AG09309 (cell line): Measurements from ENCODE around the gene TSACC.
A peak's percentile ranks its signal among the peaks of the same experiment; 100 is the strongest.
"Not testable (repeated sequence)": the region's sequence is repeated elsewhere in the genome, so short reads cannot be mapped to it uniquely, and the experiment has no call there.

Experiments
- DNase-seq: peaks from one replicate; pipeline ENCODE4 v3.0.0-alpha.2; 2010; ENCODE audit warnings: low read depth
- H3K4me3 ChIP-seq: 2 replicates; pipeline ENCODE4 v1.5.1; 2011; ENCODE audit warnings: mild to moderate bottlenecking, low read depth, low read length, moderate library complexity; ENCODE audit not compliant: control insufficient read depth
- CTCF ChIP-seq: IDR thresholded peaks from 2 replicates; pipeline ENCODE4 v1.5.1; 2011; ENCODE audit warnings: mild to moderate bottlenecking, low read depth, low read length, inconsistent platforms; ENCODE audit not compliant: insufficient read depth, control insufficient read depth; ENCODE audit errors: missing control alignments

Gene TSACC

DNA sequence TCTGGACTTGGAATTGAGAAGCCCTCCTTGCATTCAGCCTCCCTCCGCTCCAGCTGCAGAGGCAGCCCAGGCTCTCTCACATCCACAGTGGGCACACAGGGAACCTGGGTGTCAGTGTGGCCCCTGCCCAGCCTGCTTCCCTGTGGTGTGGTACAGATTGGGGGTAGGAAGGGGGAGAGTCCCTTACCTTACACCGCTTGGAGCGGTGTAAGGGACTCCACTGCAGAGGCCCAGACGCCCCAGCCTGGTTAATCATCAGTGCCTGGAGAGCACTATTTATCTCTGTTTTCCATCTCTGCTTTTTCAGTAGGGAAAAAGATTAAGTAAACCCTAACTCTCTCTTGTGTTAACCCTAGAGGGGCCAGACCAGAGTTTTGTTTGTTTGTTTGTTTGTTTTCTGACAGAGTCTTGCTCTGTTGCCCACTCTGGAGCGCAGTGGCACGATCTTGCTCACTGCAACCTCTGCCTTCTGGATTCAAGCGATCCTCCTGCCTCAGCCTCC is 29.9 kb downstream of the TSACC start:
- H3K4me3 ChIP-seq, result no peak overlapping the region
- no peak for TF ChIP-seq CTCF
- no peak for DNase-seq

GRCh38 chr1:156368889-156369684 is 30.8 kb downstream of the TSACC start, which contains the start of gene RHBG:
Gene RHBG, plus strand, starts transcription at chr1:156369211. Its CDS starts 39 bp downstream, at chr1:156369250.
- TF ChIP-seq CTCF, result no peak
- DNase-seq, result no peak
- peak within 1 kb of the TSS; percentile 30 for H3K4me3 ChIP-seq

- H3K4me3 ChIP-seq, DNase-seq: not testable (repeated sequence)
Measured at GRCh38 chr1:156369685-156370286, 31.5 kb downstream of the TSACC start.

- no peak overlapping the region for H3K4me3 ChIP-seq
- no peak for DNase-seq
- TF ChIP-seq CTCF, result no peak
Measured at GRCh38 chr1:156371553-156372264, 33.4 kb downstream of the TSACC start.

- H3K4me3 ChIP-seq, result no peak overlapping the region
- DNase-seq, result no peak
- no peak for TF ChIP-seq CTCF
Measured at GRCh38 chr1:156372265-156372586, 33.9 kb downstream of the TSACC start.

- DNase-seq, result no peak
- TF ChIP-seq CTCF, result no peak
- H3K4me3 ChIP-seq, result no peak overlapping the region
Measured at GRCh38 chr1:156372876-156373275, 34.5 kb downstream of the TSACC start.

DNA sequence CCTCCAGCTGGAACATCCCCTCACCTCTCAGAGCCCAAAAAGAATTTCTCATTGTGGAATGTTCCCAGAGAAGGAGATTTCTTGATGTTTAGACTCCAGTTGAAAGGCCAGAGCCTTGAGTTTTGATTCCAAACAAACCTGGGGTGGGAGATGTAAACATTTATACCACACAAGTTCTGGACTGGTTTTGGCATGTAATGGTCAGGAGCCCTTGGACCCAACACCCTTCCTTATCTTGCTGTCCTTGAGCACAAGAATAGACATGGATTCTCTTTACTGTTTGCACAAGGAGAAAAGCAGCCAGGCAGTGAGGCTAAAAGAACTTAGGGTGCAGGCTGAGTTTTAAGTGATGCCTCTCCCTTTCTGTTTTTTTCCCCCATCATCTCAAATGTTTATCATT is 35.2 kb downstream of the TSACC start:
- TF ChIP-seq CTCF, result no peak
- no peak overlapping the region for H3K4me3 ChIP-seq
- no peak for DNase-seq
